ENCODE data around the gene TRIM25.

The TRIM25 gene

DNA sequence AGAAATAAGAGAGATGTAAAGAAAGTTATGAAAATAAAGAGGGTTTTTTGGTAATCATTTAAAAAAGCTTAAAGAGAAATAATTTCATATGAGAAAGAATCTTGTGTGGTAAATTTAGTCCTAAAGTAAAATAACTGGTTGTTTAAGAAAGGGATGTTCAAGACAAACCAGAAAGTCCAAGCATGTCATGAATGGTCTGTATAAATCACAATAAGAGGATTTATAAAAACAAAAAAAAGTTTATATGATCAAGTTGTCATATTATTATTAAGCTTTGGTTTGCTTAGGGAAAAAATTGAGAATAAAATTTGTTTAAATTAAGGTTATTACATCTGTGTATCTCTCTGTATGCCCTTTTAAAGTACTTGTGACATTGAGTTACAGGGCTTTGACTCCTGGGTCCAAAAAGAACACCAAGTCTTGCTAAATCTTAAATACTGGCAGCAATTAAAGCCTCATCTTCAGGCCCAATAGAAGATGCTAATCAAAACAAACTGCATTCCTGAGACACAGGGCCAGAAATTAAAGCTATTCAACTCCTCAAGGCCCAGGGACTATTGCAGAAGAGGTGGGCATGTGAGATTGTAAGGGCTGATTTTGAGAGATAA, 15.6 kb upstream of the TRIM25 start:
- FAIRE-seq (no peak), DNase-seq (ENCODE audit: insufficient read length, low spot score) (no peak)

GRCh38 chr17:56928586-56928985, 14.7 kb upstream of the TRIM25 start:
- FAIRE-seq (no peak), DNase-seq (ENCODE audit: insufficient read length, low spot score) (no peak)

DNA sequence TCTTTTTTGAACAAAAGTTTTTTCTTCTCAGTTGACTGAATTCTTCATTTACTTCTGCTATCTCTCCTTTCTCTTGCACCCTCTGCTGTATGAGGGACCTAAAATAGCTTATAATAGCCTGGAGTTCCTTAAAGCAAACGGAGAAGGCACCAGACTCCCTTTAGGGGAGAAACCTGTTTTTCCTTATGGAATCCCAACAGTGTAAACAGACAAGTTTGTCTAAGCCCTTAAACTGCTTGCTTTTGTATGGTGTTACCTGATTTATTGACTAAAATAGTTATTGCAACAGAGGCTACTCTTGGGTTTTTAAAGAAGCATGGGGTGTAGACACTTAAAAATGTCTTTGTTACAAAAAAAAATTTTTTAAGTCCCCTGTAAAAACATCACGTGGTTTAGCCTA, 12.9 kb upstream of the TRIM25 start:
- no peak for FAIRE-seq
- DNase-seq (ENCODE audit: insufficient read length, low spot score), result no peak

GRCh38 chr17:56926270-56926669, 12.4 kb upstream of the TRIM25 start:
- FAIRE-seq (no peak), DNase-seq (ENCODE audit: insufficient read length, low spot score) (no peak)

DNA sequence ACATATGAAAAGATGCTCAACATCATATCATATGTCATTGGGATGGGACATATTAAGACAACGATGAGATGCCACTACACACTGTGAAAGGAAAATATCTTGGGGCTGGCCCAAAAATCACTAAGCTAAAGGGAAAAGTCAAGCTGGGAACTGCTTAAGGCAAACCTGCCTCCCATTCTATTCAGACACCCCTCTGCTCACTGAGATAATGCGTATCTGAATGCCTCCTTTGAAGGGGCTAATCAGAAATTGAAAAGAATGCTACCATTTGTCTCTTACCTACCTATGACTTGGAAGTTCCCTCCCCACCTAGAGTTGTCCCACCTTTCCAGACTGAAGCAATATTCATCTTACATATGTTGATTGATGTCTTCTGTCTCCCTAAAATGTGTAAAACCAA, 11.2 kb upstream of the TRIM25 start:
- FAIRE-seq (no peak), DNase-seq (ENCODE audit: insufficient read length, low spot score) (no peak)

- DNase-seq (ENCODE audit: insufficient read length, low spot score) (no peak), FAIRE-seq (no peak)
Measured at GRCh38 chr17:56919717-56920116, 5.9 kb upstream of the TRIM25 start.

DNA sequence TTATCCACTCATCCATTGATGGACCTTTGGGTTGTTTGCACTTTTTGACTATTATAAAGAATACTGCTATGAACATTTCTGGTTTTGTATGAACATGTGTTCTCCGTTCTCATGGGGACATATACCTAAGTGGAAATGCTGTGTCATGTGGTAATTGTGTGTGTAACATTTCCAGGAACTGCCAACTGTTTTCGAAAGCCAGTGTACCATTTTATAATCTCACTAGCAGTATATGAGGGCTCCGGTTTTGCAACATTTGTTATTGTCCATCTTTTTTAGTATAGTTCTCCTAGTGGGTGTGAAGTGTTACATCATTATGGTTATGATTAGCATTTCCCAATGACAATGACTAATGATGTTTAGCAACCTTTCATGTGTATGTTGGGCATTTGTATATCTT, 5.1 kb upstream of the TRIM25 start:
- FAIRE-seq (no peak), DNase-seq (ENCODE audit: insufficient read length, low spot score) (no peak)

GRCh38 chr17:56917559-56918296, 3.9 kb upstream of the TRIM25 start:
- DNase-seq (ENCODE audit: insufficient read length, low spot score), result no peak
- no peak for FAIRE-seq

DNA sequence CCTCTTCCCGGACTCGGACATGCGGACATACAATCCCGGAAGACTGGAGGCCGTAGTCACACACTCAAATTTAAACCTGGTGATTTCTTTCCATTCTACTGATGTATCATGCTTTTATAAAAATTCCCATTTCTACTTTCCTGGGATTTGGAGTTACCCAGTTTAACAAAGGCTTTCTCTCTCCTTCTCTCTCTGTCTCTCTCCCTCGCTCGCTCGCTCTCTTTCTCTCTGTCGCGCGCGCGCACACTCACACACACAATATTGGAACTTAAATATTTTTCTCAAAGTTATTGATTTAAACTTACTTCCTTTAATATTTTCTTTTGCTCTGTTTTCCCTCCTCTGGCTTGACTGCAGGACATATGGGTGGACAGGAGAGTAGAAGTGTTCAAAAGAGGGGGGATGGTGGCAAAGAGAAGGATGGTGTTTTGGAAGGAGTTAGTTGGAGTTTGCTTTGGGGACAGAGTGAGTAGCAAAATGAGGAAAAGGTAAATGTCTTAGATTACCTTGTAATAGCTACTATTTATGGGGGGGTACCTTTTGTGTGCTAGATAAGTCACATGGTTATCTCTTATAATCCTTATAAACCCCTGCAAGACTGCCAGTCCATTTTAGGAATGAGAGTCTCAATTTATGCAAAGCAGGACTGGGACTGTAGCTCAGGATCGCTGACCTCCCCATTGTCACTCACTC, 878 bp upstream of the TRIM25 start:
- no peak for DNase-seq (ENCODE audit: insufficient read length, low spot score)
- FAIRE-seq, result no peak

DNA sequence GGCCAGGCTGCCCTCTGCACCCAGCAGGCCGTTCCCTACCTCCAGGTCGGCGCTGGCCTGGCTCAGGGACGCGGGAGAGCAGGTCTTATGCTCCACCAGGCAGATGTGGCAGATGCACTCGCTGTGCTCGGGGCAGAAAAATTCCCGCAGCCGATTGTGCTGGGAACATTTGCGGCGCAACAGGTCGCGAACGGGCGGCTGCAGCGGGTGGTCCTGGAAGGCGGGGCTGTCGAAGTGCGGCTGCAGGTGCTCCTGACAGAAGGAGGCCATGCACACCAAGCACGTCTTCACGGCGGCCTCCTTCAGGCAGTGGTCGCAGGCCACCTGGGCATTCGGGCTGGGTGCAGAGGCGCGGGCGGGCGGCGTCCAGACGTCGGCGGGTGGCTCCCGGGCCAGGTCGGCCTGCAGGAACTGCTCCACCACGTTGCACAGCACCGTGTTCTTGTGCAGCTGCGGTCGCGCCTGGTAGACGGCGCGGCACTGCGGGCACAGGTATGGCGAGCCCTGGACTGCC, 439 bp downstream of the TRIM25 start:
- FAIRE-seq (no peak), DNase-seq (ENCODE audit: insufficient read length, low spot score) (peak; percentile 23)

DNA sequence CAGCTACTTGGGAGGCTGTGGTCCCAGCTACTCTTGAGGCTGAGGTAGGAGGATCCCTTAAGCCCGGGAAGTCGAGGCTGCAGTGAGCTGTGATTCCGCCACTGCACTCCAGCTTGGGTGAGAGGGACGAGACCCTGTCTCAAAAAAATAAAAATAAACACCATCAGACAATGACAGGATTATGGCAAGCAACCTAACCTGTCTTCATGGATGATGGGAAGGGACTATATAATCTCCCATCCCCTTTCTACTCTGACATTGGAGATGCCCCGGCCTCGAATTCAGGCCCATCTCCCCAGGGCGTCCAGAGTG, 893 bp downstream of the TRIM25 start:
- DNase-seq (ENCODE audit: insufficient read length, low spot score) (no peak), FAIRE-seq (no peak)

DNA sequence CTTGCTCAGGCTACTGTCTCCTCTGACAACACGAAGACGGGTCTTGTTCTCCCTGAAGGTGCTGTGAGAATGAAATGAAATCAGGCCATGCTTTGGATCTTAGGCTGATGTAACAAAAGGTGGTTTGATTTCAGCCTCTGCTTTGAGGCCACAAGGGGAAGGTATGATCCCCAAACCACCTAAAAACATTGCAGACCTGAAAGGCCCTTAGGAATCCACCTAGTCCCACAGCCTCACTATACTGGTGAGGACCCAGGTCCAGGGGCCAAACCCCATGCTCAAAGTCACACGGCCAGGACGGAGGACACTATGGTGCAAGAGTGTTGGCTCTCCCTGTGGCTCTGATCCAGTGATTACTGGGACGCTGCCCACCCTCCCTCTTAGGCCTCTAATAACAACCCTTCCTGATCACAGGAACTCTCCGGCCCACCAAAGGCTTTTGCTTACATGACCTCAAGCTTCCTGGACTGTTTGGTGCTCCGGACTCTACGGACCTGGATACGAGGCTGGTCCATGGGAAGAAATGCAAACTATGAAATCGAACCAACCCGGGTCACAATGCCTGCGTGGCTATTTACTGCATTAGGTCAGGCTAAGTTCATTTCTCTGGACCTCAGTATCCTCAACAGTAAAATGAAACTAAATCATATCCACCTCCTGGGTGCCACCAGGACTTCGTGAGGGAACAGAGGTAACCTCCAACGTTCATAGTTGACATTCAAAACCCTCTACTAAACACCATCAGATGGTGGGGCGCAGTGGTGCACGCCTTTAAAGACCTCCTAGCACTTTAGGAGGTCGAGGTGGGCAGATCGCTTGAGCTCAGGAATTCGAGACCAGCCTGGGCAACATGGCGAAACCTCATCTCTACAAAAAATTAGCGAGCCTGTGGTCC, 1.5 kb downstream of the TRIM25 start:
- FAIRE-seq, result peak; percentile 40
- no peak for DNase-seq (ENCODE audit: insufficient read length, low spot score)

- no peak for FAIRE-seq
Measured at GRCh38 chr17:56910509-56911235, 3.2 kb downstream of the TRIM25 start.

DNA sequence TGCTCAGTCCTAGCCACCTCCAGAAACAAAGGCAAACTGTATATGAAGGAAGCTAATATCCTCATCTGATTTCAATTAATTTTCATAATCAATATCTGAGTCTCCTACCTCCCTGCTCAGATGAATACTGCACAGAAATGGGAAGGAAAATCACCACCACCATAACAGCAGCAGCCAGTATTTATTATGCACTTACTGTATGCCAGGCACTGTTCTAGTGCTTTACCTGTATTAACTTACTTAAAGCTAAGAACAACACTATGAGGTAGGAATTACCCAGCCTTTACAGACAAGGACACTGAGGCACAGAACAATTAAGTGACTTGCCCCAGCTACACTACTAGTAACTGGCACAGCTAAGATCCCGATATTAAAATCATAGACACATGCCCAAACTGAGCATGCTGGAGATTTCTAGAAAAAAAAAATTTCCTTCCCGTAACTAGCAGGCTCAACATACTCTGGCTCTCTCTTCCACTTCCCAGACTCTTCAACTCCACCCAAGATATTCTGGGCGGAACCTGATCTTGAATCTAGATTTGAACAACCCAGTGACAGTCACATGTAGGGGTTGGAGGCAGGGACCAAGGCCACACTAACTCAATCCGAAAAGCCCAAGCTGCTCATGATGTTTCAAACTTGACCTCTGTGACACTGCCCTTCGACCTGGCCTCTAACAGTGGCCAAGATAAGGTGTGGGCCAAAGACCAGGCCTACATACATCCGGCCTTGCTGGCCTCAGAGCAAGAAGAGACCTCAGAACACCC, 3.9 kb downstream of the TRIM25 start:
- DNase-seq (ENCODE audit: insufficient read length, low spot score) (no peak), FAIRE-seq (peak; percentile 42)

More at GRCh38 chr17:56910509-56911235, 3.2 kb downstream of the TRIM25 start:
- no peak for DNase-seq (ENCODE audit: insufficient read length, low spot score)

GRCh38 chr17:56908001-56908542, 5.8 kb downstream of the TRIM25 start:
- FAIRE-seq (peak; percentile 74), DNase-seq (ENCODE audit: insufficient read length, low spot score) (no peak)

GRCh38 chr17:56903560-56903959, 10.3 kb downstream of the TRIM25 start:
- no peak for DNase-seq (ENCODE audit: insufficient read length, low spot score)
- FAIRE-seq, result peak; percentile 62

DNA sequence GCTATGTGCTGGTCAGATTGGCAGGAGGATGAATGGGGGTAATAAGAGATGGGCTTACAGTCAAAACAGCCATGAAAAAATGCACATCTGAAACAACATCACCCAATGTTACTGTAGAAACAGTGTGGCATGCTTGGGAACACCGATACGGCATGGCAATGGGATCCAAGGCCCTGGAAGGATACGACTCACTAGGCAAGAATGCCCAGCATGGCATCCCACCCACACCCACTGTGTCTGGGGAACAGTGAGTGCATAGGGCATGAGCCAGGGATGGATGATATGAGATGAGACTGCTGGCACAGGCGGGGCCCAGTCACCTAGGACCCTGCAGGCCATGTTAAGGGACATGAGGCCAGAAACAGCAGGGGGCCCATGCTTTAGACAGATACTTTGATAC, 11.5 kb downstream of the TRIM25 start:
- FAIRE-seq, result peak; percentile 99

GRCh38 chr17:56899403-56899802, 14.4 kb downstream of the TRIM25 start:
- FAIRE-seq (no peak), DNase-seq (ENCODE audit: insufficient read length, low spot score) (no peak)

More for the DNA sequence above, 11.5 kb downstream of the TRIM25 start:
- peak; percentile 90 for DNase-seq (ENCODE audit: insufficient read length, low spot score)

DNA sequence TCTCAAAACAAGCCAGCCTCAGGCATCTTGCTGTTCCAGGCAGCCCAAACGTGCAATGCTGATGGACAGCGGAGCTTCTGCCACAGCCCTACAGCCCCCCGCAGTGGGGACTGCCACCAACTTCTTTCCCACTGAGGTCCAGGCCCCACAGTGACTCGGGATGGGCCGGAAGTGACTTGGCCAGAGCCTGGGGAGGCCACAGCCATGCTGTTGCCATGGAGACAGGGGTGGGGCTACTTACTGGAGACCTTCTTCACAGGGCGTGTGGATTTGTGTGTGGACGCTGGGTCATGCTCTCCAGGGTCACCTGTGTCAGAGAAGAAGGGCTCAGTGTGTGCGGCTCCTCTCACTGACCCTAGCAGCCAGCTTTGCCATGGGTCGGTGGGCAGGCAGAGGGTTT, 15.0 kb downstream of the TRIM25 start:
- FAIRE-seq (no peak), DNase-seq (ENCODE audit: insufficient read length, low spot score) (no peak)
